RWPE2 (cell line): Measurements from ENCODE around the gene OXT.
"Not testable (repeated sequence)": the region's sequence is repeated elsewhere in the genome, so short reads cannot be mapped to it uniquely, and the experiment has no call there.

Experiments
- ATAC-seq: fragments of 200-7000 bp; cut with Tn5 transposase; 3 replicates; pipeline ENCODE4 v1.9.1; 2021; ENCODE audit warnings: low read depth
- DNase-seq: peaks from one replicate; pipeline ENCODE4 v3.0.0-alpha.2; 2020; ENCODE audit warnings: low spot score
- H3K27ac ChIP-seq: fragments of 450-650 bp; 2 replicates; pipeline ENCODE4 v1.5.1; 2017; ENCODE audit warnings: mild to moderate bottlenecking; ENCODE audit not compliant: poor library complexity, severe bottlenecking
- H3K27me3 ChIP-seq: fragments of 250-450 bp; sonication (Bioruptor Pico); 2 replicates; pipeline ENCODE4 v1.5.1; 2021; ENCODE audit warnings: mild to moderate bottlenecking, moderate library complexity; ENCODE audit not compliant: insufficient read depth, poor library complexity, severe bottlenecking
- H3K36me3 ChIP-seq: fragments of 250-450 bp; sonication (Bioruptor Pico); 2 replicates; pipeline ENCODE4 v1.5.1; 2020; ENCODE audit warnings: low read depth, mild to moderate bottlenecking, moderate library complexity
- H3K4me1 ChIP-seq: fragments of 250-450 bp; sonication (Bioruptor Pico); 2 replicates; pipeline ENCODE4 v1.5.1; 2021; ENCODE audit warnings: mild to moderate bottlenecking, moderate library complexity; ENCODE audit not compliant: insufficient read depth, poor library complexity, severe bottlenecking
- H3K4me3 ChIP-seq: fragments of 250-450 bp; sonication (Bioruptor Pico); 2 replicates; pipeline ENCODE4 v1.5.1; 2021; ENCODE audit warnings: mild to moderate bottlenecking, moderate library complexity; ENCODE audit not compliant: severe bottlenecking
- H3K9me3 ChIP-seq: fragments of 250-450 bp; sonication (Bioruptor Pico); 2 replicates; pipeline ENCODE4 v1.5.1; 2021; ENCODE audit warnings: mild to moderate bottlenecking, moderate library complexity; ENCODE audit not compliant: severe bottlenecking
- TF ChIP-seq, protein P1 (sequence below): fragments of 450-650 bp; IDR thresholded peaks from one replicate; pipeline ENCODE4 v1.5.1; 2017; ENCODE audit warnings: mild to moderate bottlenecking, moderate library complexity; ENCODE audit not compliant: poor library complexity, severe bottlenecking

Gene OXT

DNA sequence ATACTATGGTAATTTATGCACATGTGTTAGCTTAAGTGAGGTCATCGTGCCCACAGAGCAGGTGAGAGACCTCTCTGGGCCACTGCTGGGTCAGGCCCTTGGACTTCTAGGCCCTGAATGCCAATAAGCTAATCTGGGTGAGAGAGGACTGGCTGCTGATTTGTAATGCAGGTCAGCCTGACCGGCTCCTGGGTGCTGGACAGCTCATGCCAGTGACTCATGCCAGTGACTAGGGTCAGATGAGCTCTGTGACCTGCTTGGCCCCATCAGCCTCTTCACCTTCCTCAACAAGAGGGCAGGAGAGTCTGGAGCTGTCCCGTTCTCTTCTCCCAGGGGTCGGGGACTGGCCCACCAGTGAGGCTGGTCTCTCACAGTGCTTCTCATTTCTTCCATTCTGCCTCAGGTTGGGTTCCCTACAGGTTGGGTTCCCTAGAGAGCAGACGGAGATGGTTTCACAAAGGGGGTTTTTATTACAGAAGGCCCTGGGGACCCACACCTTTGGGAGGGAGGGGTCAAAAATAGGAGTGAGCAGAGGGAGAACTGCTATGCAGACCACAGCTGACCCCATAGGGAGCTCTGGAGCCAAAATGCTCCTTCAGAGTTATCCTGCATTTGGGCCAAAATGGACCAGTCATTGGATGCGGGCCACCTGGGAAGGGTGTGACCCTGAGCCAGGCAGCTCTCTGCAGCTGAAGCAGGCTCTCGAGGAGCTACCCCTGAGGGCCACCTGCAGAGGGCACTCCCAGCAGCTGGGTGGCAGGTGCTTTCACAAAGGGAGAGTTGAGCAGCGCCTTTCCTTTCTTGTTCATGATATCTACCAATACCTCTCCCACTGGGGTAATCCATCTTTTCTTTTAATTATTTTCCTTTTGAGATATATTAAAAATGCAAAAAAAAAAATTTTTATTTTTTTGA is 2.2 kb upstream of the OXT start:
- ATAC-seq (peak; percentile 47; the same call in 2 of the 3 replicates), DNase-seq (no peak)
- TF ChIP-seq, protein P1, sequence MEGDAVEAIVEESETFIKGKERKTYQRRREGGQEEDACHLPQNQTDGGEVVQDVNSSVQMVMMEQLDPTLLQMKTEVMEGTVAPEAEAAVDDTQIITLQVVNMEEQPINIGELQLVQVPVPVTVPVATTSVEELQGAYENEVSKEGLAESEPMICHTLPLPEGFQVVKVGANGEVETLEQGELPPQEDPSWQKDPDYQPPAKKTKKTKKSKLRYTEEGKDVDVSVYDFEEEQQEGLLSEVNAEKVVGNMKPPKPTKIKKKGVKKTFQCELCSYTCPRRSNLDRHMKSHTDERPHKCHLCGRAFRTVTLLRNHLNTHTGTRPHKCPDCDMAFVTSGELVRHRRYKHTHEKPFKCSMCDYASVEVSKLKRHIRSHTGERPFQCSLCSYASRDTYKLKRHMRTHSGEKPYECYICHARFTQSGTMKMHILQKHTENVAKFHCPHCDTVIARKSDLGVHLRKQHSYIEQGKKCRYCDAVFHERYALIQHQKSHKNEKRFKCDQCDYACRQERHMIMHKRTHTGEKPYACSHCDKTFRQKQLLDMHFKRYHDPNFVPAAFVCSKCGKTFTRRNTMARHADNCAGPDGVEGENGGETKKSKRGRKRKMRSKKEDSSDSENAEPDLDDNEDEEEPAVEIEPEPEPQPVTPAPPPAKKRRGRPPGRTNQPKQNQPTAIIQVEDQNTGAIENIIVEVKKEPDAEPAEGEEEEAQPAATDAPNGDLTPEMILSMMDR, result no peak
- no peak overlapping the region for H3K4me3 ChIP-seq
- peaks cover 12% of the 10 kb centered on the region for H3K27me3 ChIP-seq
- no peak overlapping the region for H3K27ac ChIP-seq
- H3K9me3 ChIP-seq, result no peaks in the 10 kb centered on the region
- H3K36me3 ChIP-seq, result no peaks in the 10 kb centered on the region
- H3K4me1 ChIP-seq, result no peaks in the 10 kb centered on the region

DNA sequence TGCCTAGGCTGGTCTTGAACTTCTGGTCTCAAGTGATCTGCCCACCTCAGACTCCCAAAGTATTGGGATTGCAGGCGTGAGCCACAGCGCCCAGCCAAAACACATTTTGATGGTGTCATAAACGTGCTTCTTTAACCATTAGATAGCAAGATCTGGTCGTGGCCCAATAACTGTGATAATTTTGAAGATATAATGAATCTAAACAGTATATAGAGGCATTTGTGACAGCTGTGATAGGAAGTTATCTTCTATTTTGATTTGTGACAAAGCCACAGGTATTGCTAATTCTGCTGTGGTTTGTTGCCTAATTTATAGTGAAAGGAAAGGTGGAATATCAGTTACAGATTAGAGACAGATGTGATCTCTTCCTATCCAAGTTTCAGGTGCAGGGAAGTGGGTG is 695 bp upstream of the OXT start:
- H3K27me3 ChIP-seq, result peaks cover 12% of the 10 kb centered on the region
- no peaks in the 10 kb centered on the region for H3K9me3 ChIP-seq
- H3K4me3 ChIP-seq, result no peak overlapping the region
- H3K27ac ChIP-seq, result no peak overlapping the region
- TF ChIP-seq, protein P1, result no peak
- no peaks in the 10 kb centered on the region for H3K36me3 ChIP-seq
- DNase-seq (no peak), ATAC-seq (no peak)
- no peaks in the 10 kb centered on the region for H3K4me1 ChIP-seq

DNA sequence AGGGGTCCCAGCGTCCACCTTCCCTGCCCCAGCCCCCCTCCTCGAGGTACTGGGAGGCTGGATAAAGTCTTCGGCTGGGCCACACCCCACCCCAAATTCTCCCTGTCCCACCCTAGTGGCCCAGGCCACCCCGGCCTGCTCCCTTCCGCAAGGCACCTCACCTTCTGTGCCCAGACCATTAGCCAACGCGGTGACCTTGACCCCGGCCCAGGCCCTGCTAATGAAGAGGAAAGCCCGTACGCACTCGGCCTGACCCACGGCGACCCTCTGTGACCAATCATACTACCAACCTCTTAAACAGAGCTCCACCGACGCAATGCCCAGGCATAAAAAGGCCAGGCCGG is 182 bp upstream of the OXT start:
- ATAC-seq (no peak), DNase-seq (no peak)
- Histone ChIP-seq H3K36me3 (no peaks in the 10 kb centered on the region), H3K27ac (no peak overlapping the region), H3K4me3 (no peak overlapping the region), H3K27me3 (peaks cover 12% of the 10 kb centered on the region), H3K4me1 (no peaks in the 10 kb centered on the region), H3K9me3 (no peaks in the 10 kb centered on the region)
- TF ChIP-seq, protein P1, result no peak

DNA sequence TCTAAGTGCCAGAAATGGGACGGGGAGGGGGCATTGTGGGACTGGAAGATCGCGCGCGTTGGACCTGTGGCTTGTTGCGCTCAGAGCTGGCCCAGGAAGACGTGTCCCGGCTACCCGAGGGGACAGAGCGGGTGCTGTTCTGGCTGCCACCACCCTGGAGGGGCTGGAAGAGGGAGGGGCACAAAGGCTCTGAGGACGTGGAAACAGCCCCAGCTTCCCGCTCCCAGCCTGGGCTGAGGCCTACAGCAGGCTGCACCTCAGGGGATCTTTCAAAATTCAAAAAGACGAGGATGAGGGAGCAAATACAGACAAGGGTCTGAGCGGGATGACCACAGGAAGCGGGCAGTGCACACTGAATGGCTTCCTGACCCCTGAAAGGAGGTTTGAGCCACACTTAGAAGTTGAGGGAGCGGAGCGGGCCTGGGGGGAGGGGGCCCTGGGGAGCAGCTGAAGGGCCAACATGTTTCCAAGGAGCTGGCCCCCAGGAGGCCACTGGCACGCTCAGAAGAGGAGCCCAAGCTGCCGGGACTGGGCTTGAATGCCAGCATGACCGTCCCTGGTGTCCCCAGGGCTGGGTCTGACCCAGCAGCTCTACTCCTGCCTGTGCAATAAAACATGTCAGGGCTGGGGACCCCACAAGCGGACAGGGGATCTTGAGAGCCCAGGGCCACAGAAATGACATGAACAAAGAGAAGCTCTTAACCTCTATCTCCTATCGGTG is 1.3 kb downstream of the OXT start:
- Histone ChIP-seq H3K36me3 (no peaks in the 10 kb centered on the region), H3K27me3 (peaks cover 12% of the 10 kb centered on the region), H3K27ac (no peak overlapping the region), H3K4me3 (no peak overlapping the region), H3K9me3 (no peaks in the 10 kb centered on the region), H3K4me1 (no peaks in the 10 kb centered on the region)
- ATAC-seq, result no peak
- no peak for DNase-seq
- TF ChIP-seq, protein P1, result no peak

DNA sequence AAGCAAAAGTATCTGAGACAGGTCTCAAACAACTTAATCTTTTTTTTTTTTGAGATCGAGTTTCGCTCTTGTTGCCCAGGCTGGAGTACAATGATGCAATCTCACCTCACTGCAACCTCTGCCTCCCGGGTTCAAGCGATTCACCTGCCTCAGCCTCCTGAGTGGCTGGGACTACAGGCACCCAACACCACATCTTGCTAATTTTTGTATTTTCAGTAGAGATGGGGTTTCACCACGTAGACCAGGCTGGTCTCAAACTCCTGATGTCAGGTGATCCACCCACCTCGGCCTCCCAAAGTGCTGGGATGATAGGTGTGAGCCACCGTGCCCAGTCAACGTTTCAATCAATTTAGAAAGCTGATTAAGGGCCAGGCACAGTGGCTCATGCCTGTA is 1.8 kb downstream of the OXT start:
- H3K27me3 ChIP-seq, result peaks cover 12% of the 10 kb centered on the region
- H3K4me1 ChIP-seq, result not testable (repeated sequence)

More for the DNA sequence above, 1.8 kb downstream of the OXT start:
- not testable (repeated sequence) for ATAC-seq, H3K27ac ChIP-seq, H3K36me3 ChIP-seq, H3K4me3 ChIP-seq, DNase-seq, H3K9me3 ChIP-seq
